T-helper 1 cell (primary cell): ENCODE data around the gene MTMR10.

Source experiments
- DNase-seq, 5 donors: peaks; one replicate each; pipeline ENCODE4 v3.0.0-alpha.2; 2012 to 2020

The MTMR10 gene

GRCh38 chr15:31012455-31012854, 21.0 kb upstream of the MTMR10 start:
- no peak for DNase-seq

DNA sequence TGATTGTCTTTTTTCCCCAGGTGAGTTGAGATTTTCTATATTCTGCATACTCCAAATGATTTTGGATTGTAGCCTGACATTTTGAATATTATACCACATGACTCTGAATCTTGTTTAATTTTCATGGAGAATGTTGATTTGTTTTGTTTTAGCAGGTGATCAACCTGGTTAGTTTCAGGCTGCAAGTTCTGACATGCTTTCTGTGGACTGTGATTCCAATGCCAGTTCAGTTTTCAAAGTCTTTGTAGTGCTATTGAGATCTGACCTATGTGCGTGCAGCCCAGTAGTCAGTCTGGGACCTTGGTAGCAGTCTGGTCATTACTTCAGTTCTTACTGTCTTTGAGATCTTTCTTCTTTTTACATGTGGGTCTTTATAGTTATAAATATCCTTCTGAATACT, 18.6 kb upstream of the MTMR10 start:
- no peak for DNase-seq

GRCh38 chr15:31005660-31006059, 14.2 kb upstream of the MTMR10 start:
- no peak for DNase-seq

DNA sequence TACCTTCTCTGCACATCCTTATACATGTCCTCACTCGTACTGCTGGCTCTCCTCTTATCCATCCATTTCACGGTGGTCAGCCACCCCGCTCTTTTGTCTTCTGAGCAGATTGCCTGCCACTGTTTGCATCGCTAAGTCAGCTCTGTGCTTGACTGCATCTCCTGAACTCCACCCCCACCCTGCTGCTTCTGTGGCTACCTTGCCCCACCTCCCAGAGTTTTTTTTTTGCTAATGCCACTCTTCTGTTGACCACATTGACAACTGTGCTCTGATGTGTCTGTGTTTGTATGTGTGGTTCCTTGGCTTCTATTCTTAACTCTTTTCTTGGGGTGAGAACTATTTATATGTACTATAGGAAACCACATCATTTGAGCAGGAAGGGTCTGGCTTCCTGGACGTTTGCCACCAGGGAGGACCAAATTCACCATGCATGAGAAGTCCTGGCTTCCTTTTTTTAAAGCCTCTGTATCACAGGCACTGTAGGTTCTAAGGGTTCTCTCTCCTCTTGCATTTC, 12.8 kb upstream of the MTMR10 start:
- no peak for DNase-seq

GRCh38 chr15:31001702-31002101, 10.3 kb upstream of the MTMR10 start:
- no peak for DNase-seq

DNA sequence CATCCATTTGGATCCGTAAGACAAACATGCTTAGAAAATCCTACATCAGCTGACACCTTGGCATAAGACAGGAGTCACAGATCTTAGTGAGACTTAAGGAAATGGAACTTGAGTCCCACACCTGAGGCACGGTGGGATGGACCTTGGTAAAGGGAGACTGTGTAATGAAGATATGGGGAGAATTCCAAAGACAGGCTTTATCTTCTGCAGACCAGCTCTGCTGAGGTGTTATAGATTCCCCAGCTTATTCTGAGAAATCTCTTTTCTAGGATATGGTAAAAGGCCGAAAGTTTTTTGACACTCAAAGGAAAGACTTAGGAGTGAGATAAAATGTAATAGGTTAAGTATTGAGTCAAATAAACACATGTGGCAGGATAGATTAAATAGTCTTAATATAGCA, 8.3 kb upstream of the MTMR10 start:
- DNase-seq: no peak

GRCh38 chr15:30997270-30997669, 5.8 kb upstream of the MTMR10 start:
- no peak for DNase-seq

GRCh38 chr15:30992249-30992864, 929 bp upstream of the MTMR10 start:
- no peak for DNase-seq

DNA sequence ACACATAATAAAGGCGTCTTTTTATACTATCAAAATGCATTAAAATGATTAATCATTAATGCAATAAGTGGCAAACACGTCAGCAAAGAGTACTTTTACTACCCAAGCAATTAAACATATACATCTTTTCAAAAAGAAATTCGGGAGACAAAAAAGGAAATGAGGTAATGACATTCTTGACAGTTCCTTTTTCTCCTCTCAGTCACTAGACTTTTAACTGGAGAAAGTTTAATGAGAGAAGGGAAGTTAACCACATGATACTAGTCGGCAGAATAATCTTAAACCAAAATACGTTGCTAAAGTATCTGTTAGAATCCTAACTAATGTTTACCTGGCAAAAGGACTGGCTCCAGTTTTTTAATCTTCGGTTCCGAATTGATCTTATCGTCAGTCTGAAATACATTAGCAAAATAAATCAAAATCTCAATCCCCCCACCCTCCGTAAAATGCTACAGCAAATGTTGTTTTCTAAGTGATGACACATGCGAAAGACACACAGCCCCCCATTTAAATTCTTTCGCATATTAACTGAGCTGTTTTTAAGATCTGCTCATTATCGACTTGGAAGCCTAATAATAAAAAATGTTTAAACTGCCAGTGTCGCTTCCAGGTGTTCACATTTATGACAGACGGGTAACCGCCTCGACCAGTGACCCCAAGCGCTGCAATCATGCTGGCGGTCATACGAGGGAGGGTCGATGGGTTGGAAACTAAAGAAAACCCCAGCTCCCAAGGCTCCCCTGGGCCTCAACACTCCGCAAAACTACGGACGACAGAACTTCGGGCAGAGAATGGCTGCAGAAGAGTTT, 778 bp downstream of the MTMR10 start:
- no peak for DNase-seq

DNA sequence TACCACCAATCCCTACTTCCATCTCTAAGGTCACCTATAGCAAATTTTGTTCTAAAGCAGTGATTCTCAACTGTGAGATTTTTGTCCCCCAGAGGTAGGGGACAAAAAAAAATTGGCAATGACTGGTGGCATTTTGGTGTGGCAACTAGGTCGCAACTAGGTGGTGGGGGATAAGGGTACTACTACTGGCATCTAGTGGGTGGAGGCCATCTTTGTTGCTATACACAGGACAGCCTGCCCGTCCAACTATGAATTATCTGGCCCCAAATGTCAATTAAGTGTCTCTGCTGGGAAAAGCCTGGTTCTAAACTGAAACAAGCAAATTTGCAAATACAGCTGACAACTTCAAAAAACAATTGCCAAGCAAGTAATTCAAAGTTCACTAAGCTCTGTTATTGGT, 1.4 kb downstream of the MTMR10 start:
- no peak for DNase-seq

- no peak for DNase-seq
Observed at GRCh38 chr15:30985081-30985531, 6.3 kb downstream of the MTMR10 start.

DNA sequence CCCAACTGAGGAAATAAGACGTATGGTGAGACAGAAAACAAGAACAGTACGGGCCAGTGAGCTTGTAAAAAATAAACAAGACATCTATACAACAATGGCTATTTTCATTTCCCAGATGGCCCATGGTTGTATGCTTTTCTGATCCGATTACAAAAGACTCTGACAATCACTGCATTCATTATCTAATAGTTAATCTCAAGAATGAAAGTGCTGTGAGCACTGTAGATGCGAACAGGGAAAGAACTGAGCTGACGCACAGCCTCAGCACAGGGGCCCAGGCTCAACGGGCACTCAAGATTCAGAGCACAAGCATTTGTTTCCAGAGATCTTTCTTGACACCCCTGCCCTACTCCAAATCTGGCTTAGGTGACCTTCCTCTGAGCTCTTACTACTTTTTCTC, 6.9 kb downstream of the MTMR10 start:
- DNase-seq: no peak

- DNase-seq: no peak
Observed at GRCh38 chr15:30984118-30984517, 7.3 kb downstream of the MTMR10 start.

DNA sequence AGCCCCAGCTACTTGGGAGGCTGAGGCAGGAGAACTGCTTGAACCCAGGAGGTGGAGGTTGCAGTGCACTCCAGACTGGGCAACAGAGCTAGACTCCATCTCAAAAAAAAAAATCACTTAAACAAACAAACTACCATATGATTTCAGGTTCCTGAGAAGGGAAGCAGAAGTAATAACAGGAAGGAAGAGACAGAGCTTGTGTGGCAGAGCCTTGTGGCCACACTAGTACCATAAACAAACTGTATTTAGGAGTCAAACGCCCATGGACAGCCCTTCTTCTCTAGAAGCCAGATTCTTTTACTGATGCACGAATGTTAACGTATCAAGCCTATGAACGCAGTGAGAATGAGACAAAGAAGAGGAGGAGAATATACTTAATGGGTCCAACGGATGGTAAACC, 12.0 kb downstream of the MTMR10 start:
- no peak for DNase-seq

DNA sequence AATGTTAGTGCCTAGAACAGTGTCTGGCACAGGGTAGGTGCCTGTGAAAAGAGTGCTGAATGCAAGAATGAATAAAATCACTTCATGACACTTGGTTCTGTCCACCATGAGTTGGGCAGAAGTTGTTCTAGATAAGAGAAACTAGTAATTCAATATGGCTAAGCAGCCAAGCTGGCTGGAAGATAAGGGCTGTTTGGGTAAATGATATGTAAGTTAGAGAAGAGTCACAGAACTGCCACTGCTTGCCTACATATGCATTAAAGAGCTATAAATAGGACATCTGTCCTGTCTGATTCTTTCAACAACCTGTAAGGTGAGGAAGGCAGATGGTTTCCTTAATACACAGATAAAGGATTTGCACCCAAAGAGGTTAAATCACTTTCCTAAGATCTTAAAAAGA, 13.1 kb downstream of the MTMR10 start:
- DNase-seq: no peak

- DNase-seq: no peak
Observed at GRCh38 chr15:30974112-30974511, 17.3 kb downstream of the MTMR10 start.

GRCh38 chr15:30973379-30973778, 18.0 kb downstream of the MTMR10 start:
- DNase-seq: no peak

- DNase-seq: no peak
Observed at GRCh38 chr15:30969724-30970123, 21.7 kb downstream of the MTMR10 start.

- no peak for DNase-seq
Observed at GRCh38 chr15:30963681-30964080, 27.7 kb downstream of the MTMR10 start.

DNA sequence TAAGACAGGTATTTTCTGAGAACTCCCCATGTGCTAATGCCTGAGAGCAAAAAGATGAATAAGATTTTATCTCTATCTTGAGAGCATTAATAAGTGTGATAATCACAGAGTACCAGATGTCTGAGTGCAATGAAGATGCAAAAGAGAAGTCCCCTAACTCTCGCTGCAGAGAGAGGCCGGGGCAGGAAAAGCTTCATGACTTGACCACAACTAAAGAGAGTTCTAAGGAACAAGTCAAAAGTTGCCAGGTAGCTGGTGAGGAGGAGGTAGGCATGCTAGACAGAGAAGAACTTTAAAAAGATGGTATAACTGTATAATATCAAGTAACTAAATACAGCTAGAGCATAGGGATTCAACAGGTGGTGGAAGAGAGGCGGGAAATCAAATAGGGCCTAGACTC, 28.8 kb downstream of the MTMR10 start:
- DNase-seq: no peak

- no peak for DNase-seq
Observed at GRCh38 chr15:30962079-30962478, 29.3 kb downstream of the MTMR10 start.

- no peak for DNase-seq
Observed at GRCh38 chr15:30958219-30958618, 33.2 kb downstream of the MTMR10 start.

DNA sequence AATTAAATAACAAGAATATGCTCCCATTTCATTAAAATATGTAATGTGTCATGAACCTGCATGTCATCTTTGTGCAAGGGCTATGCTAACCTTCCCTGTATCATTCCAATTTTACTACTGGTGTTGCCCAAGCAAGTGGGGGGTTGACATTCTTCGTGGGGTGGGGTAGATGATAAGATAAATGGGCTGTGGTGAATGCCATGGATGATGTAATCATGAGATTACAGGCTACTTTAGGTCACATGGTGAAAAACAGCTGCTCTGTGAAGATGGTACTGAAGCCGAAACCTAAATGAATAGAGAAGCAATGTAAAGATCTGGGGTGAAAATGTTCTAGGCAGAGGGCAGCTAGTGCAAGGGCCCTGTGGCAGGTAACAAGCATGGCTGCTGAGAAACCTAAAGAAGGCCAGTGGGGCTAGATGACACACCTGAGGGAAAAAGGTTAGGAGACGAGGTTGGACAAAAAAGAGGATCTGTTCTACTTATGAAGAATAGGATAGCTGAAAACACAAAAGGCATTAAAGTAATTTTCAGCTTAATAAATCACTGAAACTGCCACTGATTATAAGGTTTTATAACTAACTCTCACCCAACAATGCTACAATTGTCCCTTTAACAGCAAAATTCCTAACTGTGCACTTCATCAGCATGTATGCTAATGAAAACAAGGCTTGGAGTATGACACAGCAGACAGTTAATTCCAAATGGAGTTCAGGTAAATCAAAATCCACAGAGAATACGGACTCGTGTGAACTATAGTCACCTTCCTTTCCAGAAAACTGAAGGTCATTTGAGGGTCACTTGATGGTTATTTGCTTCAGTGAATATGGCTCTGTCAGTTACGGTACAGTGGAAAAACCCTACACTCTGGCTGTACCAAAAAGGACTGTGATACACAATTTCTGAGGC, 35.0 kb downstream of the MTMR10 start:
- DNase-seq: no peak
